Measurements from ENCODE around the gene ITIH4.

The ITIH4 gene

DNA sequence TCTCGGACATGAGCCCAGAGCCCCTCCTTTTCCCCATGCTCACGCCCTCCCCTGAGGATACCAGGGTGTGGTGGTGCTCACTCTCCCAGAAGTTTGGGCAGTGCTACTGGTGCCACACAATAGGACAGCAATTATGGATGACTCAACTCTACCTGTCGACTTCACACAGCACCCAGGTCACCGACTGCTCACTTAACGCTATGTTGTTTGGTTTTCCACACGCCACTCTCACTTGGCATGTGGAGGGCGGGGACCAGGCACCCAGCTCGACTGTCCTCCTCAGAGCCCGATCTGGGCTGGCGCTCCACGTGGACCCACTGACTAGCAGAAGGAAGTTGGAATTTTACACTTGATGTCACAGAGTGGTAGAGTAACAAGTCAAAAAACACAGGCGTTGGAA is 36.0 kb upstream of the ITIH4 start:
- no peak overlapping the region for H3K4me3 ChIP-seq (ENCODE audit: low read length)
- no peaks in the 10 kb centered on the region for H3K27me3 ChIP-seq (ENCODE audit: insufficient read depth, low read length)
- H3K4me1 ChIP-seq (ENCODE audit: insufficient read depth, low read length), result no peaks in the 10 kb centered on the region
- H3K9me3 ChIP-seq (ENCODE audit: insufficient read depth, low read depth, low read length), result peaks cover 4% of the 10 kb centered on the region; the same call in 1 of the 2 replicates
- no peak overlapping the region for H3K27ac ChIP-seq (ENCODE audit: low read length)
- no peak overlapping the region for H3K9ac ChIP-seq (ENCODE audit: low read depth, low read length)
- no peaks in the 10 kb centered on the region for H3K36me3 ChIP-seq (ENCODE audit: insufficient read depth, low read depth, low read length)

DNA sequence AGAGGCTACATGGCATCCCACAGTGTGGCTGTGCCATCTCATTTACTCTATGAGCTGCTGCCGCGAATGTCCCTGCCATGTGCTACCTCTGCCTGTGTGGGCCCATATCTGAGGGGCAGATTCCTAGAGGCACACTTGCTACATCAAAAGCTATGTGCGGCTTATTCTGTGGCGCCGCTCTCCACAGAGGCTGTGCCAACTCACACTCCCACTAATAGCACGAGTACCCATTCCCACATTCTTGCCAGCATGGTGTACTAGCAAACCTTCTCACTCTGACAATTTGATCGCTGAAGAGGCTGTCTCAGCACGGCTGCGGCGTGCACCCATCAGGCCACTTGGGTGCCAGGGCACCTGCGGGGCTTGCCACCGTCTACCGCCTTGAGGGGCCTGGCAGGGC is 35.5 kb upstream of the ITIH4 start:
- H3K9ac ChIP-seq (ENCODE audit: low read depth, low read length), result no peak overlapping the region
- H3K27ac ChIP-seq (ENCODE audit: low read length), result no peak overlapping the region
- no peaks in the 10 kb centered on the region for H3K36me3 ChIP-seq (ENCODE audit: insufficient read depth, low read depth, low read length)
- no peaks in the 10 kb centered on the region for H3K4me1 ChIP-seq (ENCODE audit: insufficient read depth, low read length)
- no peaks in the 10 kb centered on the region for H3K27me3 ChIP-seq (ENCODE audit: insufficient read depth, low read length)
- no peak overlapping the region for H3K4me3 ChIP-seq (ENCODE audit: low read length)
- peaks cover 4% of the 10 kb centered on the region; the same call in 1 of the 2 replicates for H3K9me3 ChIP-seq (ENCODE audit: insufficient read depth, low read depth, low read length)

DNA sequence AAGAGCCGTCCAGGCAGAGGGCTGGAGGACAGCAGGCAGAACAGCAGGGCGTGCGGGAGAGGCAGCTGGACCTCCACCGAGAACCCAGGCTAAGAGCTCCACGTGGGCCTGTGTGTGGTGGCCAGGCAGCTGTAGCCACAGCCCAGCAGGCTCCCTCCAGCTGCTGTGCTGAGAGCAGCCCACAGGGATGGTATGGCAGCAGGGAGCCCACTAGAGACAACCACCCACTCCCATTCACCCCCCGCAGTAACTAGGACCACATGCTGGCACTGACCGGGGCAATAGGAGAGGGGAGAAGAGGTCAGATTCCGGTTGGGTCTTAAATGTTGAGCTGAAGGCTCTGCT is 29.9 kb upstream of the ITIH4 start:
- Histone ChIP-seq H3K4me3 (ENCODE audit: low read length) (no peak overlapping the region), H3K36me3 (ENCODE audit: insufficient read depth, low read depth, low read length) (no peaks in the 10 kb centered on the region), H3K27ac (ENCODE audit: low read length) (no peak overlapping the region), H3K9me3 (ENCODE audit: insufficient read depth, low read depth, low read length) (no peaks in the 10 kb centered on the region), H3K27me3 (ENCODE audit: insufficient read depth, low read length) (no peaks in the 10 kb centered on the region), H3K9ac (ENCODE audit: low read depth, low read length) (no peak overlapping the region), H3K4me1 (ENCODE audit: insufficient read depth, low read length) (no peaks in the 10 kb centered on the region)

DNA sequence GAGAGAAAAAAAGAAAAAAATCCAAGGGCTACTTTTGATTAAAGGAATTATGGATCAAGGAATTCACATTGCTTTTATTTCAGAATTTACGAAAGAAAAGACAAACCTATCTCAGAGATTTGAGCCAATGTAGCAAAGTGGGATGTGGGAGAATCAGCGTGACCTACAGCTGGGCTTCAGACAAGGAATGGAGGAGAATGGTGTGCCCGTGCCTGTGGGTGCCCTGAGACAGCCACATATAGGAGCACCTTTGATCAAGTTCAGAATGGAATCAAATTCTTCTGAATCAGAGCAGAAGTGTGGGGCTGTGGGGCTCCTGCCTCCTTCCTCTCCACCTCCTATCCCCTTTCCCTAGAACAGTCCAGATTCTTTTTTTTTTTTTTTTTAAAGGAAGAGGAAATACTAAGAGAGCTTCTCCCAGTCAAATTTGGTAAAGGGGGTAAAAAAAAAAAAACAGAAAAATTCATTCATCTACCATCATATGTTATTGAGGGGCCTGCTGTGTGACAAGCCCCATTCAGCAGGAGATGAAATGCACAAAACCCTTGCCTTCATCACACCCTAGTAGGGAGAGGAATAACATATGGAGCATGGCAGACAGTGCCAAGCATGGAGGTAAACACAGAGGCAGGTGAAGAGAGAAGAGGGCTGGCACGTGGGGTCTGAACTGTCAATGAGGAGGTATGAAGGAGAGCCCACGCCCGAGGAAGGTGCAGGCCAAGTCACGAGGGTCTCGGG is 29.4 kb upstream of the ITIH4 start:
- H3K9ac ChIP-seq (ENCODE audit: low read depth, low read length), result no peak overlapping the region
- H3K36me3 ChIP-seq (ENCODE audit: insufficient read depth, low read depth, low read length), result no peaks in the 10 kb centered on the region
- no peaks in the 10 kb centered on the region for H3K27me3 ChIP-seq (ENCODE audit: insufficient read depth, low read length)
- no peaks in the 10 kb centered on the region for H3K4me1 ChIP-seq (ENCODE audit: insufficient read depth, low read length)
- H3K9me3 ChIP-seq (ENCODE audit: insufficient read depth, low read depth, low read length), result no peaks in the 10 kb centered on the region
- no peak overlapping the region for H3K27ac ChIP-seq (ENCODE audit: low read length)
- no peak overlapping the region for H3K4me3 ChIP-seq (ENCODE audit: low read length)

DNA sequence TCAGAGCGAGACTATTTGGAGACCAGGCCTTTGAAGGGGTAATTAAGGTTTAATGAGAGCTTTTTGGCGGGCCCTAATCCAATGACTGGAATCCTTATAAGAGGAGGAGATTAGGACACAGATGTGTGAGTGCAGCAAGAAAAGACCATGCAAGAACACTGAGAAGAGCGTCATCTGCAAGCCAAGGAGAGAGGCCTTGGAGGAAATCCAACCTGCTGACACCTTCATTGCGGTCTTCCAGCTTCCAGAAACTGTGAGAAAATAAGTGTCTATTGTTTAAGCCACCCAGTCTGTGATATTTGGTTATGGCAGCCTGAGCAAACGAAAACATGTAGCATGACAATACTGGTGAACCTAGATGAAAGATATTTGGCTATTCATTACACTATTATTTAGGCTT is 27.4 kb upstream of the ITIH4 start:
- H3K4me3 ChIP-seq (ENCODE audit: low read length), result no peak overlapping the region
- no peaks in the 10 kb centered on the region for H3K36me3 ChIP-seq (ENCODE audit: insufficient read depth, low read depth, low read length)
- no peaks in the 10 kb centered on the region for H3K27me3 ChIP-seq (ENCODE audit: insufficient read depth, low read length)
- H3K27ac ChIP-seq (ENCODE audit: low read length), result no peak overlapping the region
- no peak overlapping the region for H3K9ac ChIP-seq (ENCODE audit: low read depth, low read length)
- no peaks in the 10 kb centered on the region for H3K9me3 ChIP-seq (ENCODE audit: insufficient read depth, low read depth, low read length)
- no peaks in the 10 kb centered on the region for H3K4me1 ChIP-seq (ENCODE audit: insufficient read depth, low read length)

GRCh38 chr3:52857133-52857532 is 26.7 kb upstream of the ITIH4 start:
- no peak overlapping the region for H3K4me3 ChIP-seq (ENCODE audit: low read length)
- peaks cover 5% of the 10 kb centered on the region; the same call in 1 of the 2 replicates for H3K36me3 ChIP-seq (ENCODE audit: insufficient read depth, low read depth, low read length)
- no peak overlapping the region for H3K9ac ChIP-seq (ENCODE audit: low read depth, low read length)
- H3K27me3 ChIP-seq (ENCODE audit: insufficient read depth, low read length), result no peaks in the 10 kb centered on the region
- no peaks in the 10 kb centered on the region for H3K9me3 ChIP-seq (ENCODE audit: insufficient read depth, low read depth, low read length)
- no peak overlapping the region for H3K27ac ChIP-seq (ENCODE audit: low read length)
- H3K4me1 ChIP-seq (ENCODE audit: insufficient read depth, low read length), result no peaks in the 10 kb centered on the region

GRCh38 chr3:52856666-52857065 is 26.2 kb upstream of the ITIH4 start:
- Histone ChIP-seq H3K36me3 (ENCODE audit: insufficient read depth, low read depth, low read length) (peaks cover 10% of the 10 kb centered on the region), H3K27me3 (ENCODE audit: insufficient read depth, low read length) (no peaks in the 10 kb centered on the region), H3K4me1 (ENCODE audit: insufficient read depth, low read length) (no peaks in the 10 kb centered on the region), H3K9ac (ENCODE audit: low read depth, low read length) (no peak overlapping the region), H3K27ac (ENCODE audit: low read length) (no peak overlapping the region), H3K4me3 (ENCODE audit: low read length) (no peak overlapping the region), H3K9me3 (ENCODE audit: insufficient read depth, low read depth, low read length) (no peaks in the 10 kb centered on the region)

DNA sequence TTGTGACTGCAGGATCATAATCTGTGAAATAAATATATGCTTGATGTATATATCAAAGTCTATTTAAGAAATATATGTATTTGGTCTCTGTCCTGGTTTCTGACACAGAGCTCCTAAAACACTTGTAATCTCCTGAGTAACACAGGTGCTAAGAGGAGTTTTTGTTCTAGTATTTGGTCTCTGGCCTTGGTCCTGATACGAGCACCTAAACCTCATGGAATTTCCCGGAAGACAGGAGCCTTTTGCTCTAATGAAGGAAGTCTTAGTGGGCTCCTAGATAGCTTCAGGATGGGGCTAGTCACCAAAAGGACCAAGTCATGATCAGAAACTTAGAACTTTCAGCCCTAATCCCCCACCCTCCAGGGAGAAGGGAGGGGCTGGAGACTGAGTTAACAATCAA is 23.5 kb upstream of the ITIH4 start:
- Histone ChIP-seq H3K27me3 (ENCODE audit: insufficient read depth, low read length) (no peaks in the 10 kb centered on the region), H3K9ac (ENCODE audit: low read depth, low read length) (no peak overlapping the region), H3K4me3 (ENCODE audit: low read length) (no peak overlapping the region), H3K4me1 (ENCODE audit: insufficient read depth, low read length) (no peaks in the 10 kb centered on the region), H3K36me3 (ENCODE audit: insufficient read depth, low read depth, low read length) (peaks cover 18% of the 10 kb centered on the region), H3K27ac (ENCODE audit: low read length) (no peak overlapping the region), H3K9me3 (ENCODE audit: insufficient read depth, low read depth, low read length) (no peaks in the 10 kb centered on the region)

DNA sequence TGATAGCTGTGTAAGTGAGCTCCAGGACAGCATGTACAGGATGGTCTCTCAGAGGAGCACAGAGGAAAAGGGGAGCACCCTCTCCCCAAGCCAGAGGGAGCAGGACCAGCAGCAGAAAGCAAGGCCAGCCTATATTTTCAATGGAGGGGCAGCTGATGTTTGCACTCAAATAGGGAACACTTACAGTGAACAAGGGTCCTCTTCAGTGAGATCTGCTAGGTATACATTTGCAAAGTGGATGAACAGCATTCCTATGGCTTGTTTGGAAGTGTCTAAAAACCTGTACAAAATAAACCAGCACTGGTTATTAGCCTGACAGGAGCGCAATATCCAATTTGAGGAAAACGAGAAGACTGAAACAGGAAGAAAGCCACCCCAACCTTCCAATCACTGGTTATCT is 21.9 kb upstream of the ITIH4 start:
- Histone ChIP-seq H3K9me3 (ENCODE audit: insufficient read depth, low read depth, low read length) (no peaks in the 10 kb centered on the region), H3K27me3 (ENCODE audit: insufficient read depth, low read length) (no peaks in the 10 kb centered on the region), H3K36me3 (ENCODE audit: insufficient read depth, low read depth, low read length) (peaks cover 34% of the 10 kb centered on the region), H3K27ac (ENCODE audit: low read length) (no peak overlapping the region), H3K9ac (ENCODE audit: low read depth, low read length) (no peak overlapping the region), H3K4me1 (ENCODE audit: insufficient read depth, low read length) (no peaks in the 10 kb centered on the region), H3K4me3 (ENCODE audit: low read length) (no peak overlapping the region)

GRCh38 chr3:52851348-52851747 is 20.9 kb upstream of the ITIH4 start:
- H3K27ac ChIP-seq (ENCODE audit: low read length), result no peak overlapping the region
- peaks cover 35% of the 10 kb centered on the region for H3K36me3 ChIP-seq (ENCODE audit: insufficient read depth, low read depth, low read length)
- H3K9me3 ChIP-seq (ENCODE audit: insufficient read depth, low read depth, low read length), result no peaks in the 10 kb centered on the region
- no peak overlapping the region for H3K9ac ChIP-seq (ENCODE audit: low read depth, low read length)
- H3K4me1 ChIP-seq (ENCODE audit: insufficient read depth, low read length), result no peaks in the 10 kb centered on the region
- no peaks in the 10 kb centered on the region for H3K27me3 ChIP-seq (ENCODE audit: insufficient read depth, low read length)
- H3K4me3 ChIP-seq (ENCODE audit: low read length), result no peak overlapping the region

DNA sequence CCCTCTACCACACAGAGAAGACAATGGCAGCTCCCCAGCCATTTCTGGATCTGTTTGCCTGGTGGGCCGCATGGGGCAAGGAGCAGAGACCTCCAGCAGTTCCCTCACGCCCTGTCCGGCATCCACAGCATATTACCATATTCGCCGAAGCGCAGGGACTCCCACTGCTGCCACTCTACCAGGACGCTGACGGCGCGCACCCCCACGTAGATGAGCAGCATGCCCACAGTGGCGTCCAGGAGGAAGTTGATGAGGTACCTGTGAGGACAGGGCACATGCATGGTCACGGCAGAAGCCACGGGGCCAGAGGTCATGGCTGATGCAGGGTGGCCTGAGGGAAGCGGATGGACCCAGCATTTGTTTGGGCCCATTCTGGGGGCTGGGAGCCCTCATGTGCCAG is 19.2 kb upstream of the ITIH4 start:
- Histone ChIP-seq H3K4me3 (ENCODE audit: low read length) (no peak overlapping the region), H3K27ac (ENCODE audit: low read length) (no peak overlapping the region), H3K9ac (ENCODE audit: low read depth, low read length) (no peak overlapping the region)

DNA sequence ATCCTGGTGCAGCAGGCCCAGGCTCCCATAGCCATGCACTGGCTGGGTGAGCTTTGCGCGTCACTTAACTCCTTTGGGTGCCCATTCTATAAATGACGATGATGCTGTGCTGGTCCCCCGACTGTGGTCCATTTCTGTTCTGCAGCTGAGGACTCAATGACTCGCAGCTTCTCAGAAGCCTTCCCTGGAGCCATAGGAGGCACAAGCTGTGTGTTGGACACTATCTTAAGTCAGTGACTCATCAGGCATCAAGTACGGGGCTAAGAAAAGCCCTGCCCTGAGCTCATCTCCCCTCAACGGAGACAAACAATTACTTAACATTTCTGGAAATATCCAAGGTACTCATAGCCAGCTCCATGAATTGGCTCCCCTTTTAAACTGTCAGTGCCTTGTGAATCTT is 18.1 kb upstream of the ITIH4 start:
- H3K36me3 ChIP-seq (ENCODE audit: insufficient read depth, low read depth, low read length), result peaks cover 35% of the 10 kb centered on the region
- no peak overlapping the region for H3K4me3 ChIP-seq (ENCODE audit: low read length)
- H3K27ac ChIP-seq (ENCODE audit: low read length), result no peak overlapping the region
- no peaks in the 10 kb centered on the region for H3K9me3 ChIP-seq (ENCODE audit: insufficient read depth, low read depth, low read length)
- H3K9ac ChIP-seq (ENCODE audit: low read depth, low read length), result no peak overlapping the region
- H3K27me3 ChIP-seq (ENCODE audit: insufficient read depth, low read length), result no peaks in the 10 kb centered on the region
- no peaks in the 10 kb centered on the region for H3K4me1 ChIP-seq (ENCODE audit: insufficient read depth, low read length)

More for the DNA sequence above, 19.2 kb upstream of the ITIH4 start:
- peaks cover 35% of the 10 kb centered on the region for H3K36me3 ChIP-seq (ENCODE audit: insufficient read depth, low read depth, low read length)
- H3K9me3 ChIP-seq (ENCODE audit: insufficient read depth, low read depth, low read length), result no peaks in the 10 kb centered on the region
- no peaks in the 10 kb centered on the region for H3K27me3 ChIP-seq (ENCODE audit: insufficient read depth, low read length)
- no peaks in the 10 kb centered on the region for H3K4me1 ChIP-seq (ENCODE audit: insufficient read depth, low read length)
